ENCODE results near the gene ARMCX2. TPM values are rescaled to one million over a fixed set of nuclear protein-coding genes. Genes with fewer than 3 reads are reported as not detected.

Gene ARMCX2
- 64.4 TPM for polyA plus RNA-seq (2013, experiment 1 of 2)
- 66.8 TPM for polyA plus RNA-seq (2013, experiment 2 of 2)

GRCh38 chrX:101659601-101660063 is at the start of gene ARMCX2:
TSS of gene ARMCX2 (minus strand) at chrX:101659850. CDS start at chrX:101657588, 2,262 bp downstream.
- Histone ChIP-seq H2BK120ac (ENCODE audit: low read depth, low read length) (peak within 1 kb of the TSS; percentile 34), H3K4me2 (ENCODE audit: low read length, poor library complexity, severe bottlenecking) (peak within 1 kb of the TSS; percentile 61), H4K91ac (ENCODE audit: low read length) (peak within 1 kb of the TSS; percentile 89), H2AFZ (ENCODE audit: low read depth, low read length) (peak within 1 kb of the TSS; percentile 42), H3K4me3 (ENCODE audit: insufficient read depth in 1 of 2, low read depth in 1 of 2, low read length in 2 of 2) (peak within 1 kb of the TSS; percentile 71 to 82), H2BK5ac (ENCODE audit: low read depth, low read length, poor library complexity, severe bottlenecking) (peak within 1 kb of the TSS; percentile 31), H3K18ac (ENCODE audit: low read depth in 1 of 2, low read length in 2 of 2) (peak within 1 kb of the TSS in 1 of 2 experiments; percentile 91), H2BK15ac (ENCODE audit: low read depth, poor library complexity, severe bottlenecking) (peak within 1 kb of the TSS; percentile 28), H3K4me1 (ENCODE audit: control insufficient read depth, insufficient read depth, low read depth, low read length) (peaks cover 8% of the 10 kb centered on the region), H3K27ac (ENCODE audit: low read length, poor library complexity, severe bottlenecking) (peak within 1 kb of the TSS; percentile 68), H3K9me3 (ENCODE audit: control insufficient read depth, low read length) (no peaks in the 10 kb centered on the region), H3K36me3 (ENCODE audit: control insufficient read depth in 1 of 2, insufficient read depth in 2 of 2, low read depth in 1 of 2, low read length in 2 of 2) (peaks cover 18 to 24% of the 10 kb centered on the region in 2 experiments), H3K14ac (ENCODE audit: low read length in 2 of 2) (peak within 1 kb of the TSS in 1 of 2 experiments; percentile 71), H2BK12ac (ENCODE audit: low read length in 2 of 2) (no peak within 1 kb of the TSS), H2AK5ac (ENCODE audit: low read length, severe bottlenecking) (no peak within 1 kb of the TSS), H3K23ac (ENCODE audit: low read length in 2 of 2) (no peak within 1 kb of the TSS), H4K8ac (ENCODE audit: low read length) (peak within 1 kb of the TSS; percentile 28), H3K27me3 (ENCODE audit: control insufficient read depth in 1 of 2, insufficient read depth in 1 of 2, low read length in 2 of 2) (peaks cover 5 to 17% of the 10 kb centered on the region in 2 experiments), H3K4ac (ENCODE audit: low read depth in 1 of 2, low read length in 2 of 2) (peak within 1 kb of the TSS in 1 of 2 experiments; percentile 49), H3K79me1 (replicated peaks; ENCODE audit: low read length, poor library complexity, severe bottlenecking) (peaks cover 8% of the 10 kb centered on the region), H3K9ac (ENCODE audit: low read length) (peak within 1 kb of the TSS; percentile 87)
- WGBS: 1% methylated on average over 20 of the region's 22 CpGs
- DNase-seq: peak; percentile 68

- Histone ChIP-seq H3K36me3 (ENCODE audit: control insufficient read depth in 1 of 2, insufficient read depth in 2 of 2, low read depth in 1 of 2, low read length in 2 of 2) (no peaks in the 10 kb centered on the region), H3K4me3 (ENCODE audit: insufficient read depth in 1 of 2, low read depth in 1 of 2, low read length in 2 of 2) (no peak overlapping the region)
- 78% methylated on average over 2 of the region's 3 CpGs for WGBS
Observed at GRCh38 chrX:101709384-101709783, 49.7 kb upstream of the ARMCX2 start.

GRCh38 chrX:101708163-101708562 is 48.5 kb upstream of the ARMCX2 start:
- peaks cover 0 to 5% of the 10 kb centered on the region in 2 experiments for H3K27me3 ChIP-seq (ENCODE audit: control insufficient read depth in 1 of 2, insufficient read depth in 1 of 2, low read length in 2 of 2)
- H2BK15ac ChIP-seq (ENCODE audit: low read depth, poor library complexity, severe bottlenecking): no peak overlapping the region
- no peak overlapping the region for H2BK120ac ChIP-seq (ENCODE audit: low read depth, low read length)
- no peak overlapping the region for H3K18ac ChIP-seq (ENCODE audit: low read depth in 1 of 2, low read length in 2 of 2)
- H4K8ac ChIP-seq (ENCODE audit: low read length): no peak overlapping the region
- no peak overlapping the region for H2AK5ac ChIP-seq (ENCODE audit: low read length, severe bottlenecking)
- no peak overlapping the region for H4K91ac ChIP-seq (ENCODE audit: low read length)
- WGBS: 89% methylated on average over 2 of the region's 3 CpGs
- H2BK5ac ChIP-seq (ENCODE audit: low read depth, low read length, poor library complexity, severe bottlenecking): no peak overlapping the region
- H2AFZ ChIP-seq (ENCODE audit: low read depth, low read length): no peak overlapping the region
- H3K9ac ChIP-seq (ENCODE audit: low read length): no peak overlapping the region
- H3K4ac ChIP-seq (ENCODE audit: low read depth in 1 of 2, low read length in 2 of 2): no peak overlapping the region
- H3K4me2 ChIP-seq (ENCODE audit: low read length, poor library complexity, severe bottlenecking): no peak overlapping the region
- H3K27ac ChIP-seq (ENCODE audit: low read length, poor library complexity, severe bottlenecking): no peak overlapping the region
- H3K14ac ChIP-seq (ENCODE audit: low read length in 2 of 2): no peak overlapping the region
- no peaks in the 10 kb centered on the region for H3K79me1 ChIP-seq (replicated peaks; ENCODE audit: low read length, poor library complexity, severe bottlenecking)
- H2BK12ac ChIP-seq (ENCODE audit: low read length in 2 of 2): no peak overlapping the region
- no peak overlapping the region for H3K23ac ChIP-seq (ENCODE audit: low read length in 2 of 2)
- H3K36me3 ChIP-seq (ENCODE audit: control insufficient read depth in 1 of 2, insufficient read depth in 2 of 2, low read depth in 1 of 2, low read length in 2 of 2): no peaks in the 10 kb centered on the region
- H3K4me1 ChIP-seq (ENCODE audit: control insufficient read depth, insufficient read depth, low read depth, low read length): no peaks in the 10 kb centered on the region
- no peak for DNase-seq
- H3K9me3 ChIP-seq (ENCODE audit: control insufficient read depth, low read length): no peaks in the 10 kb centered on the region
- no peak overlapping the region for H3K4me3 ChIP-seq (ENCODE audit: insufficient read depth in 1 of 2, low read depth in 1 of 2, low read length in 2 of 2)

More at GRCh38 chrX:101709384-101709783, 49.7 kb upstream of the ARMCX2 start:
- no peak overlapping the region for H3K9ac ChIP-seq (ENCODE audit: low read length)
- no peak overlapping the region for H2BK120ac ChIP-seq (ENCODE audit: low read depth, low read length)
- H3K23ac ChIP-seq (ENCODE audit: low read length in 2 of 2): no peak overlapping the region
- H2AFZ ChIP-seq (ENCODE audit: low read depth, low read length): no peak overlapping the region
- H3K27me3 ChIP-seq (ENCODE audit: control insufficient read depth in 1 of 2, insufficient read depth in 1 of 2, low read length in 2 of 2): peaks cover 0 to 5% of the 10 kb centered on the region in 2 experiments
- no peaks in the 10 kb centered on the region for H3K9me3 ChIP-seq (ENCODE audit: control insufficient read depth, low read length)
- H3K4ac ChIP-seq (ENCODE audit: low read depth in 1 of 2, low read length in 2 of 2): no peak overlapping the region
- H3K79me1 ChIP-seq (replicated peaks; ENCODE audit: low read length, poor library complexity, severe bottlenecking): no peaks in the 10 kb centered on the region
- H2BK5ac ChIP-seq (ENCODE audit: low read depth, low read length, poor library complexity, severe bottlenecking): no peak overlapping the region
- H2AK5ac ChIP-seq (ENCODE audit: low read length, severe bottlenecking): no peak overlapping the region
- no peak overlapping the region for H3K4me2 ChIP-seq (ENCODE audit: low read length, poor library complexity, severe bottlenecking)
- no peak overlapping the region for H3K18ac ChIP-seq (ENCODE audit: low read depth in 1 of 2, low read length in 2 of 2)
- H3K4me1 ChIP-seq (ENCODE audit: control insufficient read depth, insufficient read depth, low read depth, low read length): no peaks in the 10 kb centered on the region
- no peak overlapping the region for H2BK12ac ChIP-seq (ENCODE audit: low read length in 2 of 2)
- no peak overlapping the region for H4K91ac ChIP-seq (ENCODE audit: low read length)
- DNase-seq: no peak
- no peak overlapping the region for H3K14ac ChIP-seq (ENCODE audit: low read length in 2 of 2)
- no peak overlapping the region for H2BK15ac ChIP-seq (ENCODE audit: low read depth, poor library complexity, severe bottlenecking)
- H3K27ac ChIP-seq (ENCODE audit: low read length, poor library complexity, severe bottlenecking): no peak overlapping the region
- no peak overlapping the region for H4K8ac ChIP-seq (ENCODE audit: low read length)

- Histone ChIP-seq H3K9ac (ENCODE audit: low read length) (no peak overlapping the region), H3K4me1 (ENCODE audit: control insufficient read depth, insufficient read depth, low read depth, low read length) (no peaks in the 10 kb centered on the region), H2BK120ac (ENCODE audit: low read depth, low read length) (no peak overlapping the region), H2BK5ac (ENCODE audit: low read depth, low read length, poor library complexity, severe bottlenecking) (no peak overlapping the region), H3K27ac (ENCODE audit: low read length, poor library complexity, severe bottlenecking) (no peak overlapping the region), H3K18ac (ENCODE audit: low read depth in 1 of 2, low read length in 2 of 2) (no peak overlapping the region), H3K36me3 (ENCODE audit: control insufficient read depth in 1 of 2, insufficient read depth in 2 of 2, low read depth in 1 of 2, low read length in 2 of 2) (no peaks in the 10 kb centered on the region), H4K8ac (ENCODE audit: low read length) (no peak overlapping the region), H3K27me3 (ENCODE audit: control insufficient read depth in 1 of 2, insufficient read depth in 1 of 2, low read length in 2 of 2) (peaks cover 0 to 23% of the 10 kb centered on the region in 2 experiments), H2BK12ac (ENCODE audit: low read length in 2 of 2) (no peak overlapping the region), H3K9me3 (ENCODE audit: control insufficient read depth, low read length) (no peaks in the 10 kb centered on the region), H3K4ac (ENCODE audit: low read depth in 1 of 2, low read length in 2 of 2) (no peak overlapping the region), H3K23ac (ENCODE audit: low read length in 2 of 2) (no peak overlapping the region), H3K4me3 (ENCODE audit: insufficient read depth in 1 of 2, low read depth in 1 of 2, low read length in 2 of 2) (no peak overlapping the region), H3K79me1 (replicated peaks; ENCODE audit: low read length, poor library complexity, severe bottlenecking) (no peaks in the 10 kb centered on the region), H3K14ac (ENCODE audit: low read length in 2 of 2) (no peak overlapping the region), H3K4me2 (ENCODE audit: low read length, poor library complexity, severe bottlenecking) (no peak overlapping the region), H2AFZ (ENCODE audit: low read depth, low read length) (no peak overlapping the region), H2BK15ac (ENCODE audit: low read depth, poor library complexity, severe bottlenecking) (no peak overlapping the region), H2AK5ac (ENCODE audit: low read length, severe bottlenecking) (no peak overlapping the region), H4K91ac (ENCODE audit: low read length) (no peak overlapping the region)
- WGBS: no CpG with 5 or more reads among the region's 4 CpGs
- no peak for DNase-seq
Observed at GRCh38 chrX:101693476-101693875, 33.8 kb upstream of the ARMCX2 start.

Measured in mesenchymal stem cell (in vitro differentiated cells and primary cell).